HL-60/S4 (cell line): ENCODE measurements around the gene LGALSL.

Experiments used
- in situ Hi-C: fragments of 300-500 bp; cut with MboI; formaldehyde crosslinking; loops from 2 replicates; pipeline ENCODE4 v1.14.3; 2022; ENCODE audit warnings: low sequenced_read_pairs

LGALSL gene

DNA sequence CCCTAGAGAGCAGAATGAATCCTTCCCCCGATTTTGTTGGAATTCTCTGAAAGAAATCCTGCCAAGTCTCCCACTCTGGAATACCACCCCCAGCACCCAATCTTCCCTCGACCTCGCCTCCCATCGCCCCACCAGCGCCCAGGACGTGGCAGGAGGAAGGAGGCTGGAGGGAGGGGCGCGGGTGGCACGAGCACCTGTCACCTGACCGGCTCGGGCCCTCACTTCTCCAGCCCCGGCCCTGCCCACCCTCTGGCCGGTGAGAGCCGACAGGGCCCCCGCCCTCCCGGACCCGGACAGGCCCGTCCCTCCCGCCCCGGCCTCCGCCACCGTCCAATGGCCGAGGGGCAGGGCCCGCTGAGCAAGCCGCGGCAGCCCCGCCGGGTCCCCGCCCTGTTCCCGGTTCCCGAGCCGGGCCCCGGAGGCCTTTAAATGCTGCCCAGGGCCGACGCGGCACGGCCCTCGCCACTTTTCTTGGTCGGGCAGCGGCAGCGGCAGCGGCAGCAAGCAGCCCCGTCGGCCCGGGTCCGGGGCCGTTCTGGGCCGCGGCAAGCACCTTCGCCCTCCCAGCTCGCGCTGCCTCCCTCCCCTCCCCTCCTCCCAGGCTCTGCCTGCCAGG is at the start of gene LGALSL:
LGALSL (plus strand) TSS at position 393 of the 616 bp plus-strand sequence. CDS start 384 bp downstream, outside the sequence.
- in situ Hi-C loops: no loop called here

DNA sequence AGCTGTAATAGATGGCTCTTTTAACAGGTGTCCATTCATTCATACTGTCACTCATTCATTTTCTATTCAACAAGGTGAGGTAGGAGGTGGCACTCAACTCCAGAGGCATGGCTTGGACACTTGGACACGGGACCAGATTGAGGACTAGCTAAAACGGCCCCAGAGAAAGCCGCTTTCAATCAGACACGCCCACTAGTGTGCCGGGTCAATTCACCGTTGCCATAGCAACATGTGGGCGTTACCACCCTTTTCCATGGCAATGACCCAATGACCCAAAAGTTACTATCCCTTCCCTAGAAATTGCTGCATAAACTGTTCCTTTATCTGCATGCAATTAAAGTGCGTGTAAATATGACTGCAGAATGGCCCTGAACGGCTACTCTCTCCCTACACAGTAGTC is 49.2 kb upstream of the LGALSL start:
- in situ Hi-C loops: no loop called here

GRCh38 chr2:64405581-64406406 is 48.2 kb upstream of the LGALSL start:
- in situ Hi-C loops: no loop called here

- in situ Hi-C loops: no loop called here
Measured at GRCh38 chr2:64406407-64406774, 47.6 kb upstream of the LGALSL start.

GRCh38 chr2:64408031-64408430 is 45.9 kb upstream of the LGALSL start:
- in situ Hi-C loops: no loop called here

DNA sequence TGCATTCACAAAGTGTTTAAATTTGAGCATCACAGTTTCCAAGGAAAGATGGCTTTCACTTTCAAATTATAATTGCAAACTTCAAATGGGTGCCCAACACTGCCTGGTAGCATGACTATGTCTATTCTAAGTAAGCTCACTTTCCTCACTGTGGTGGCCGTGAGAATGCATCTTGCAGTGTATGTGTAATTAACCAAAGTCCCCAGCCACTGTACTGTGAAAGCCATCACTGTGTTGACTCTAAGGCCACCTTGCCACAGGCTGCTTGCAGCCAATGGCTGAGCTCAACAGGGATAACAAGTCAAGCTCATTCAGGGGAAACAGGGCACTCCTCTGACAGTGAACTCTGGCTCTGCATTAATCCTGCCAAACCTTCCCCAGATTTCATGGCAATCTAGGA is 43.3 kb upstream of the LGALSL start:
- in situ Hi-C loops: no loop called here

DNA sequence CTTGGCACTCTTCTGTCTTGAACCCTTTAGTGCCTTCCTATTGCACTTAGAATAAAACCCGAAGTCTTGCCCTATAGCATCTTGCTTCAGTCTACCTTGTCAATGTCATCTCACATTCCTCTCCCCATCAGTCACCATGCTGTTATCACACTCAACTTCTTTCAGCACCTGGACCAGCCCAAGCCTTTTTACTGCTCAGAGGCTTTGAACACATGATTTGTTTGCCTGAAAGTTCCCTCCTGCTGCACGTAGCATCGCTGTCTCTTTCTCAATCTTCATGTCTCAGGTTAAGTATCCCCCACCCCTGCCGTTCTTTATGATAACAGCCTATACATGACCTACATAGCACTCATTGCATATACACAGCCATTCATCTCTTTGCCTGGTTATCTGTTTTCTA is 41.3 kb upstream of the LGALSL start:
- in situ Hi-C loops: no loop called here

DNA sequence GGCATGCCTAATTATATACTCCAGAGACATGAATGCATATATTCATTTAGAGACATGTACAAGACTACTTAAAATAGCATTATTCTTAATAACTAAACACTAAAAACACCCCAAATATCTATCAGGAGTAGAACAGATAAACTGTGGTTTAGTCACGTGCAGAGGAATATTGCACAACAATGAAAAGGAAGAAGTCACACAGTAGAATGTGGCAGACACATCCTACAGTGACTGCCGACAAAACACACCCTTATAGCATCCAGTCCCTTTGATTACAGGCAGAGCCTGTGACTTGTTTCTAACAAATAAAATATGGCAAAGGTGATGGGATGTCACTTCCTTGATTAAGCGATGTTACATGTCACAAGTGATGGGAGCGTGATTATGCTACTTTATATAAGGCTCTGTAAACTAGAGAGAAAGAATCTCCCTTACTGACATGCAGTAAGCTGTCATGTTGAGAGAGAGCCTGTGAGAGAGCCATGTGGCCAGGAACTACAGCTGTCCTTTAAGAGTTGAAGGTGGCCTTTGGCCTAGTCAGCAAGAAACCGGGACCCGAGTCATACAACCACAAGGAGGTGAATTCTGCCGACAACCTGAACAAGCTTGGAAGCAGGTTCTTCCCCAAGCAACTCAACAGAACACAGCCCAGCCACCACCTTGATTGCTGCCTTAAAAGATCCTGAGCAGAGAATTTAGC is 39.1 kb upstream of the LGALSL start:
- in situ Hi-C loops: no loop called here

DNA sequence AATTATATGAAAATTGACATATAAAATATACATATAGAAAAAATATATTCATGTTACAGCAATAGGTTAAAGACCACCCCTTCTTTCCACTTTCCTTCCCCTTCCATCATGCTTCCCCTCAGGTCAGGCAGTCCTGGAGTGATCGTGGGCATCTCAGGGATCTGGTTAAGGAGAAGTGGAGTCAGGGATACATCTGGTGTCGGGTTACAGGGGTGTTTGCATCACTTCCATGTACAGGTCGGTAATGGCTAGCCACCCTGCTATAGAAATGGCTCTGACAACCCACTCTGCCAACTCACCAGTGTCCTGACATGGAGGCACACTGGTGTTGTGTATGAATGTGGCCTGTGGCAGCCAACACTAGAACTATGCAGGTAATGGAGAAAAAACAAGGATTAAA is 36.3 kb upstream of the LGALSL start:
- in situ Hi-C loops: no loop called here

DNA sequence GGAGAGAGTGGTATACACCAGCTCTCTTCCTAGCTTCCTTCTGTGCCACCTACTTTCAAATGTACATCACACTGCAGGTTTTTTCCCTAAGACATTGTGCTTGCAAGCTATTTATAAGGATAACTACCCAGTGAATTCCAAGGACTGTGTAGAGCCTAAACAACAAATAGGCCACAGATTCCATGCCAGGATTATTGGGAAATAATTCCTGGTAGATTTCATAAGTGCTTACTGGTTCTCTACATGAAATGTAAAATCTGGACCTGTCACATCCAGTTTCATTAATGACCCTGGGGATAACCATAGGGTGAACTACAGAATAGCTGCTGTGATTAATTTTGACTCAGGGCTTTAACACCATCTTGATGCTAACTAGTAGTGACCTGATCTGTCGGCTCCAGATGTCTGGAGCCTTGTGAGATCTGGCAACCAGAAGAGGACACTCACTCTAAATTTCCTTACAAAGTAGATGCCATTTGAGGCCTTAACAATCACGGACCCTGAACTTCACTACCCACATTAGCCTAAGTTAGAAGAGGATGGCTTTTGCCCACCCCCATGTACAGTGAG is 34.3 kb upstream of the LGALSL start:
- in situ Hi-C loops: no loop called here

GRCh38 chr2:64420677-64421076 is 33.3 kb upstream of the LGALSL start:
- in situ Hi-C loops: no loop called here

DNA sequence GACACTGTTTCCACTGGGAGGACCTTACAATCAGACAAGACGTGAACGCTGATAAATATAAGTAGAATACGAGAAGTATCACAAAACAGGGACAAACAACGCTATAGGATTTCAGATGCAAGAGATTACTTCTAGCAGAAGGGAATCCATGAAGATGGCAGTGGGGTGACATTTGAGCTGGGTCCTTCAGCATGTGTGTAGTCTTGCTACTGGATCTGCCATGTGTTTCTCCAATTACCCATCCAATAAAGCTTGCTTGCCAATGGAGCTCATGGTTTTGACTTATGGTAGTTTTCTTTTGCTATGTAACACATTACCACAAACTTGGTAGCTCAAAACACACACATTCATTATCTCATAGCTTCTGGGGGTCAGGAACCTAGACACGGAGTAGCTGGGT is 32.8 kb upstream of the LGALSL start:
- in situ Hi-C loops: no loop called here

GRCh38 chr2:64422466-64422865 is 31.5 kb upstream of the LGALSL start:
- in situ Hi-C loops: no loop called here

GRCh38 chr2:64423303-64423702 is 30.7 kb upstream of the LGALSL start:
- in situ Hi-C loops: no loop called here

- in situ Hi-C loops: no loop called here
Measured at GRCh38 chr2:64424416-64424987, 29.5 kb upstream of the LGALSL start.

- in situ Hi-C loops: no loop called here
Measured at GRCh38 chr2:64426183-64426952, 27.6 kb upstream of the LGALSL start.

- in situ Hi-C loops: no loop called here
Measured at GRCh38 chr2:64434039-64434657, 19.8 kb upstream of the LGALSL start.

DNA sequence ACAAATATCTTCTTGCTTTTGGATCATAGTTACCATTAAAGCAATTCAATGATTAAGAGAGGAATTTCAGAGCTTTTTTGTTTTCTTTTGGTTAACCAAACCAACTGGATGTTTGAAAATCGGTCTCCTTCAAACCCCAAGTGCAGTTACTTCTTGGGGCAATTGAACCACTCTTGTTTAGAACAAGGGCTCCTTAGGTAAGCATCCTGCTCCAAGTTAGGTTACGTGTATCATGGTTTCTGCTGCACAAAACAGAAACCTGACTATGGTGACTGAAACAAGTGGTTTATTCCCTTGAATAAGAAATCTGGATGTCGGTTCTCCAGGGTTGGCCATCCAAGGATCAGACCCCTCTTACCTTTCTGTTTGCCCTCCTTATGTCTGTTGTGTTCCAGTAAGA is 16.1 kb upstream of the LGALSL start:
- in situ Hi-C loops: no loop called here

- in situ Hi-C loops: no loop called here
Measured at GRCh38 chr2:64439194-64439593, 14.8 kb upstream of the LGALSL start.

DNA sequence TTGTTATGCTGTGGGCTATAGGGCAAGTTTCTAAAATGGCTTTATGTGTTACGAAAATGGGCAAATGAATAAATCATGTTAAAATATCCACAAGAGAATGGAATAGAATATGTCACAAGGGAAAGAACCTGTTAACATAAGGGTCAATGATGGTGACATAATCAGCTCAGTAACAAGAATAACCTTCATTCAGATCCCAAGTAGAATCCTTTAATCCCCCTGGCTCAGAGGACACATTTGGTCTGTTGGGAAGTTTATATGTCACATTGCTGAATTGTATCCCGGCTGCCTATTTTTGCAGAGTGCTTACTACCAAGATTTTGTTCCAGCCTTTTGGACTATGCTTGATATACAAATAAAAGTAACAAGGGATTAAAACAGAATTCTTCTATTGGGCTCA is 13.1 kb upstream of the LGALSL start:
- in situ Hi-C loops: no loop called here
